KOPT-K1 (cell line): Measurements from ENCODE around the gene CYB561D1.
A peak's percentile ranks its signal among the peaks of the same experiment; 100 is the strongest.
"Not testable (repeated sequence)": the region's sequence is repeated elsewhere in the genome, so short reads cannot be mapped to it uniquely, and the experiment has no call there.

Source experiments
- H3K27ac ChIP-seq: fragments of 200-600 bp; sonication (generic); 2 replicates; pipeline ENCODE4 v1.5.1; 2016; ENCODE audit warnings: antibody characterized with exemption, mild to moderate bottlenecking, low read depth, low read length; ENCODE audit not compliant: poor library complexity, severe bottlenecking
- H3K36me3 ChIP-seq: fragments of 200-600 bp; sonication (generic); 2 replicates; pipeline ENCODE4 v1.5.1; 2017; ENCODE audit warnings: antibody characterized with exemption, mild to moderate bottlenecking, low read length, moderate library complexity; ENCODE audit not compliant: insufficient read depth
- H3K9me3 ChIP-seq: fragments of 200-600 bp; sonication (generic); 2 replicates; pipeline ENCODE4 v1.5.1; 2017; ENCODE audit warnings: antibody characterized with exemption, low read length, mild to moderate bottlenecking; ENCODE audit not compliant: insufficient read depth, poor library complexity, severe bottlenecking

CYB561D1 gene

GRCh38 chr1:109493805-109494539 is at the start of gene CYB561D1:
Gene CYB561D1 (plus strand): TSS chr1:109494094. CDS start chr1:109494140, 46 bp downstream.
- peaks cover 54% of the 10 kb centered on the region for H3K36me3 ChIP-seq
- peak within 1 kb of the TSS; percentile 78 for H3K27ac ChIP-seq
- H3K9me3 ChIP-seq = no peaks in the 10 kb centered on the region

- Histone ChIP-seq H3K9me3 (peaks cover 6% of the 10 kb centered on the region), H3K36me3 (no peaks in the 10 kb centered on the region), H3K27ac (no peak overlapping the region)
These were observed 49.5 kb upstream of the CYB561D1 start for GRCh38 chr1:109444346-109444745.

GRCh38 chr1:109445949-109446695 is 47.8 kb upstream of the CYB561D1 start:
- not testable (repeated sequence) for H3K27ac ChIP-seq, H3K36me3 ChIP-seq, H3K9me3 ChIP-seq

- H3K36me3 ChIP-seq = no peaks in the 10 kb centered on the region
- H3K27ac ChIP-seq = no peak overlapping the region
- peaks cover 6% of the 10 kb centered on the region for H3K9me3 ChIP-seq
These were observed 46.4 kb upstream of the CYB561D1 start for GRCh38 chr1:109447524-109447923.

GRCh38 chr1:109454497-109455133 is 39.3 kb upstream of the CYB561D1 start:
- peaks cover 36% of the 10 kb centered on the region for H3K9me3 ChIP-seq
- H3K27ac ChIP-seq = no peak overlapping the region
- H3K36me3 ChIP-seq = no peaks in the 10 kb centered on the region

- Histone ChIP-seq H3K9me3 (peaks cover 44% of the 10 kb centered on the region), H3K36me3 (no peaks in the 10 kb centered on the region), H3K27ac (no peak overlapping the region)
These were observed 36.1 kb upstream of the CYB561D1 start for GRCh38 chr1:109457819-109458218.

GRCh38 chr1:109466125-109466451 is 27.8 kb upstream of the CYB561D1 start:
- Histone ChIP-seq H3K36me3 (no peaks in the 10 kb centered on the region), H3K9me3 (peaks cover 3% of the 10 kb centered on the region), H3K27ac (no peak overlapping the region)

- H3K36me3 ChIP-seq = no peaks in the 10 kb centered on the region
- no peaks in the 10 kb centered on the region for H3K9me3 ChIP-seq
- H3K27ac ChIP-seq = no peak within 1 kb of the TSS
These were observed 27.2 kb upstream of the CYB561D1 start, which contains the start of gene SYPL2 for GRCh38 chr1:109466452-109467300. Gene SYPL2 (plus strand): TSS chr1:109466546. CDS start chr1:109466844, 298 bp downstream.

- H3K9me3 ChIP-seq = no peaks in the 10 kb centered on the region
- no peak overlapping the region for H3K27ac ChIP-seq
- no peaks in the 10 kb centered on the region for H3K36me3 ChIP-seq
These were observed 26.6 kb upstream of the CYB561D1 start for GRCh38 chr1:109467301-109467777.

GRCh38 chr1:109468061-109468460 is 25.8 kb upstream of the CYB561D1 start:
- Histone ChIP-seq H3K27ac (no peak overlapping the region), H3K9me3 (no peaks in the 10 kb centered on the region), H3K36me3 (no peaks in the 10 kb centered on the region)

- Histone ChIP-seq H3K27ac (no peak overlapping the region), H3K36me3 (no peaks in the 10 kb centered on the region), H3K9me3 (no peaks in the 10 kb centered on the region)
These were observed 25.0 kb upstream of the CYB561D1 start for GRCh38 chr1:109468903-109469302.

GRCh38 chr1:109470245-109470644 is 23.6 kb upstream of the CYB561D1 start:
- H3K9me3 ChIP-seq = no peaks in the 10 kb centered on the region
- H3K36me3 ChIP-seq = no peaks in the 10 kb centered on the region
- no peak overlapping the region for H3K27ac ChIP-seq

GRCh38 chr1:109472779-109473178 is 21.1 kb upstream of the CYB561D1 start:
- Histone ChIP-seq H3K36me3 (no peaks in the 10 kb centered on the region), H3K27ac (no peak overlapping the region), H3K9me3 (no peaks in the 10 kb centered on the region)

- not testable (repeated sequence) for H3K27ac ChIP-seq, H3K9me3 ChIP-seq, H3K36me3 ChIP-seq
These were observed 20.4 kb upstream of the CYB561D1 start for GRCh38 chr1:109473284-109474057.
